ENCODE data around the gene CNPY3.

- TF ChIP-seq CTCF (IDR thresholded peaks at IDR 0.05) (no peak), POLR2A (IDR thresholded peaks at IDR 0.05) (no peak)
Observed at GRCh38 chr6:42938987-42939809, 9.9 kb downstream of the CNPY3 start.

Measured in testis (tissue), 2 donors.